Astrocyte (in vitro differentiated cells and primary cell): Measurements from ENCODE around the gene CORO7. TPM values are rescaled to one million over a fixed set of nuclear protein-coding genes. Genes with fewer than 3 reads are reported as not detected.

Source experiments
- DNase-seq: peaks from one replicate; pipeline ENCODE4 v3.0.0-alpha.2; 2010; ENCODE audit warnings: low read depth
- FAIRE-seq: peaks from 2 replicates; lab custom pipeline; 2011; peaks lifted over from hg19 to GRCh38; lab: Jason Lieb, UNC
- H2AFZ ChIP-seq: 2 replicates; pipeline ENCODE4 v1.6.0; 2012; ENCODE audit warnings: low read depth, low read length, inconsistent platforms
- H3K27ac ChIP-seq: 2 replicates; pipeline ENCODE4 v1.5.1; 2011; ENCODE audit warnings: low read depth, low read length, inconsistent platforms
- H3K27me3 ChIP-seq: 2 replicates; pipeline ENCODE4 v1.6.0; 2011; ENCODE audit warnings: low read length, inconsistent platforms; ENCODE audit not compliant: insufficient read depth
- H3K36me3 ChIP-seq: 2 replicates; pipeline ENCODE4 v1.5.1; 2011; ENCODE audit warnings: low read length, inconsistent platforms; ENCODE audit not compliant: insufficient read depth
- H3K4me1 ChIP-seq: 2 replicates; pipeline ENCODE4 v1.5.1; 2011; ENCODE audit warnings: low read length, inconsistent platforms; ENCODE audit not compliant: insufficient read depth
- H3K4me2 ChIP-seq: 2 replicates; pipeline ENCODE4 v1.6.0; 2012; ENCODE audit warnings: low read length, inconsistent platforms
- H3K4me3 ChIP-seq: 2 replicates; pipeline ENCODE4 v1.5.1; 2011; ENCODE audit warnings: low read depth, mild to moderate bottlenecking, low read length, inconsistent platforms; ENCODE audit not compliant: insufficient read depth
- H3K79me2 ChIP-seq: 2 replicates; pipeline ENCODE4 v1.6.0; 2012; ENCODE audit warnings: mild to moderate bottlenecking, low read length, inconsistent platforms; ENCODE audit not compliant: insufficient read depth
- H3K9ac ChIP-seq: 2 replicates; pipeline ENCODE4 v1.6.0; 2012; ENCODE audit warnings: mild to moderate bottlenecking, low read length, inconsistent platforms
- H3K9me3 ChIP-seq: 2 replicates; pipeline ENCODE4 v1.5.1; 2012; ENCODE audit warnings: low read depth, mild to moderate bottlenecking, low read length, inconsistent platforms; ENCODE audit not compliant: insufficient read depth
- H4K20me1 ChIP-seq: 2 replicates; pipeline ENCODE4 v1.6.0; 2012; ENCODE audit warnings: low read length, inconsistent platforms; ENCODE audit not compliant: insufficient read depth
- H3K27ac Mint-ChIP-seq: one replicate; pipeline ENCODE4 v1.8.0; 2021; ENCODE audit warnings: mild to moderate bottlenecking, mixed read lengths; ENCODE audit not compliant: unreplicated experiment
- H3K27me3 Mint-ChIP-seq: one replicate; pipeline ENCODE4 v1.8.0; 2021; ENCODE audit warnings: low read depth, mixed read lengths; ENCODE audit not compliant: unreplicated experiment
- H3K36me3 Mint-ChIP-seq: one replicate; pipeline ENCODE4 v1.8.0; 2021; ENCODE audit warnings: low read depth, mixed read lengths; ENCODE audit not compliant: unreplicated experiment
- H3K4me1 Mint-ChIP-seq: one replicate; pipeline ENCODE4 v1.8.0; 2021; ENCODE audit warnings: low read depth, mixed read lengths; ENCODE audit not compliant: unreplicated experiment
- H3K4me3 Mint-ChIP-seq: one replicate; pipeline ENCODE4 v1.8.0; 2021; ENCODE audit warnings: mild to moderate bottlenecking, moderate library complexity, mixed read lengths; ENCODE audit not compliant: unreplicated experiment
- H3K9me3 Mint-ChIP-seq: one replicate; pipeline ENCODE4 v1.8.0; 2021; ENCODE audit warnings: mild to moderate bottlenecking, mixed read lengths; ENCODE audit not compliant: unreplicated experiment
- EZH2 ChIP-seq: IDR thresholded peaks from 2 replicates; pipeline ENCODE4 v1.6.1; 2012; ENCODE audit warnings: mild to moderate bottlenecking, low read length, inconsistent platforms; ENCODE audit not compliant: insufficient read depth
- total RNA-seq: library from RNA; stranded (reverse); gene quantifications from 2 replicates; pipeline ENCODE4 v1.2.1, GENCODE V29; 2021
- TF ChIP-seq, protein P1 (sequence below): IDR thresholded peaks from 2 replicates; pipeline ENCODE4 v1.5.1; 2011; ENCODE audit warnings: low read depth, mild to moderate bottlenecking, inconsistent platforms, low read length, moderate library complexity; ENCODE audit not compliant: insufficient read depth

The CORO7 gene
- total RNA-seq, 1 donor from 2014 or later: 26.4 TPM

DNA sequence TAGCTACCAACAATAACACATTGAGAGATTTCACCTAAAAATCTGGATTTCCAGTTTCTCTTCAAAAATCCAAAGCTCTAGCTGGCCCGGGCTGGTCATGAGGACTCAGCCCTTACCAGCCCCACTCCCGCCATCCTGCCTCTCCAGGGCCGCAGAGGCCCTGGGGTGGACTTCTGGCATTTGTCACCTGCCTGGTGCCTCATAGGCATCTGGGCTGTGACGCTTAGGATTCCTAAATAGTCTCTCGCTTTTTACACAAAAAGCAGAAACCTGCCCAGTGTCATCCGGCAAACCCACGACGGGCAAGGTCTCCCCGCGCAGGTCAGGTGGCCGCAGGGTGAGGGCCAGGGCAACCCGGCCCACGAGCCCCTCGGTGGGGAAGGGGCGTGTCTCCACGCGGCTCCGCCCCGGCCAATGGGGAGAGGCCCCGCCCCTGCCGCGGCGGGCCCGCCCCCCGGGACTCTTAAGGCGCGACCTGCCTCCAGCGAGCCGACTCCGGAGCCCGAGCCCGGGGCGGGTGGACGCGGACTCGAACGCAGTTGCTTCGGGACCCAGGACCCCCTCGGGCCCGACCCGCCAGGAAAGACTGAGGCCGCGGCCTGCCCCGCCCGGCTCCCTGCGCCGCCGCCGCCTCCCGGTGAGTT is 44.9 kb downstream of the CORO7 start, which contains the start of gene VASN:
Gene VASN (plus strand): TSS at position 492 of the 644 bp plus-strand sequence. CDS start 9,030 bp downstream, outside the sequence.
- no peak within 1 kb of the TSS for H3K27ac Mint-ChIP-seq
- no peak within 1 kb of the TSS for H2AFZ ChIP-seq
- no peak for FAIRE-seq
- peaks cover 43% of the 10 kb centered on the region for H3K79me2 ChIP-seq
- H4K20me1 ChIP-seq: peaks cover 35% of the 10 kb centered on the region
- peak within 1 kb of the TSS; percentile 83 for H3K4me3 ChIP-seq
- peak within 1 kb of the TSS; percentile 95 for H3K27ac ChIP-seq
- TF ChIP-seq, protein P1, sequence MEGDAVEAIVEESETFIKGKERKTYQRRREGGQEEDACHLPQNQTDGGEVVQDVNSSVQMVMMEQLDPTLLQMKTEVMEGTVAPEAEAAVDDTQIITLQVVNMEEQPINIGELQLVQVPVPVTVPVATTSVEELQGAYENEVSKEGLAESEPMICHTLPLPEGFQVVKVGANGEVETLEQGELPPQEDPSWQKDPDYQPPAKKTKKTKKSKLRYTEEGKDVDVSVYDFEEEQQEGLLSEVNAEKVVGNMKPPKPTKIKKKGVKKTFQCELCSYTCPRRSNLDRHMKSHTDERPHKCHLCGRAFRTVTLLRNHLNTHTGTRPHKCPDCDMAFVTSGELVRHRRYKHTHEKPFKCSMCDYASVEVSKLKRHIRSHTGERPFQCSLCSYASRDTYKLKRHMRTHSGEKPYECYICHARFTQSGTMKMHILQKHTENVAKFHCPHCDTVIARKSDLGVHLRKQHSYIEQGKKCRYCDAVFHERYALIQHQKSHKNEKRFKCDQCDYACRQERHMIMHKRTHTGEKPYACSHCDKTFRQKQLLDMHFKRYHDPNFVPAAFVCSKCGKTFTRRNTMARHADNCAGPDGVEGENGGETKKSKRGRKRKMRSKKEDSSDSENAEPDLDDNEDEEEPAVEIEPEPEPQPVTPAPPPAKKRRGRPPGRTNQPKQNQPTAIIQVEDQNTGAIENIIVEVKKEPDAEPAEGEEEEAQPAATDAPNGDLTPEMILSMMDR: no peak
- no peak for TF ChIP-seq EZH2
- no peaks in the 10 kb centered on the region for H3K27me3 ChIP-seq
- H3K36me3 Mint-ChIP-seq: peaks cover 6% of the 10 kb centered on the region
- no peaks in the 10 kb centered on the region for H3K9me3 ChIP-seq
- peaks cover 29% of the 10 kb centered on the region for H3K4me1 Mint-ChIP-seq
- DNase-seq: peak; percentile 47
- peak within 1 kb of the TSS; percentile 91 for H3K9ac ChIP-seq
- H3K4me1 ChIP-seq: peaks cover 57% of the 10 kb centered on the region
- H3K4me2 ChIP-seq: peak within 1 kb of the TSS; percentile 96
- H3K4me3 Mint-ChIP-seq: peak within 1 kb of the TSS; percentile 89
- no peaks in the 10 kb centered on the region for H3K36me3 ChIP-seq
- H3K9me3 Mint-ChIP-seq: no peaks in the 10 kb centered on the region
- no peaks in the 10 kb centered on the region for H3K27me3 Mint-ChIP-seq

DNA sequence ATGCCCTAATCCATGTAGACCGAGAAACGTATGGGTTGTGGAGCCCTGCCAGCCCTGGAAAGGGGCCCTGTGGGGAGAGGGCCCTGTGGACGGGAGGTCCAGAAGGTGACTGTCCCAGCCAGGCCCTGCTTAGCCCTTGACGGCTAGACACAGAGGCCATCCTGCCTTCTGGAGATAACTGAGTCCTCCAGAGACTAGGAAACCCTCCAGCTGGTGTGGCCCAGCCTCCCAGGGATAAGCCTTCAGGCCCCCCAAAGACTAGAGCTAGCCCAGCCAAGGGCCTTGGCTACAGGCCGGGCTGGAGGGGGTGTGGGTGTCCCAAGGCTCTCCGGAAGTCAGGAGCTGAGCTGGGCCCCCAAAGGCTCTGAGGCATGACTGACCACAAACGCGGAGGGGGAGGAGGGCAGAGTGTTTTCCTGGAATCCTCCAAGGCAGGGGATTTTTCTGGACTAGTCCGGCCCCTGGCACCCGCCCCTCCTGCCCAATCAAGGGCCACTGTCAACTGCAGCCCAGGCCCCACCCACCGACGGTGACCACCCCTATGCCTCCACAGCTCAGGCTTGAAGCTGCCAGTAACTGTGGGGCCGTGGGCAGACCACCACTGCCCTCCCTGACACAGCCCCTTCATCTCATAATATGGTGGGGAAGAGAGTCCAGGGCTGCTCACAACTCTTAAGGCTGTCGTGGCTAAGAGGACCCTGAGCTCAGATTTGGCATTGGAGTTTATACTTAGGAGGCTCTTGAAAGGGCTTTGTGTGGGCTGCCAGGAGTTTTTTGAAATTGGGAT is 45.6 kb downstream of the CORO7 start:
- no peaks in the 10 kb centered on the region for H3K9me3 Mint-ChIP-seq
- H3K4me1 Mint-ChIP-seq: peaks cover 28% of the 10 kb centered on the region
- peak overlapping the region; percentile 40 for H3K27ac ChIP-seq
- no peaks in the 10 kb centered on the region for H3K27me3 Mint-ChIP-seq
- peaks cover 36% of the 10 kb centered on the region for H3K79me2 ChIP-seq
- no peaks in the 10 kb centered on the region for H3K36me3 ChIP-seq
- peaks cover 50% of the 10 kb centered on the region for H3K4me1 ChIP-seq
- H3K4me2 ChIP-seq: peak overlapping the region; percentile 96
- TF ChIP-seq, protein P1: no peak
- no peak for TF ChIP-seq EZH2
- no peak overlapping the region for H3K4me3 ChIP-seq
- peak overlapping the region; percentile 77 for H3K4me3 Mint-ChIP-seq
- peaks cover 32% of the 10 kb centered on the region for H4K20me1 ChIP-seq
- no peak for FAIRE-seq
- no peak overlapping the region for H3K27ac Mint-ChIP-seq
- peaks cover 5% of the 10 kb centered on the region for H3K36me3 Mint-ChIP-seq
- H2AFZ ChIP-seq: no peak overlapping the region
- H3K9ac ChIP-seq: peak overlapping the region; percentile 45
- H3K27me3 ChIP-seq: no peaks in the 10 kb centered on the region
- DNase-seq: peak; percentile 84
- H3K9me3 ChIP-seq: no peaks in the 10 kb centered on the region
